ENCODE measurements around the gene MLF1.
A peak's percentile ranks its signal among the peaks of the same experiment; 100 is the strongest.
"Not testable (repeated sequence)": the region's sequence is repeated elsewhere in the genome, so short reads cannot be mapped to it uniquely, and the experiment has no call there.

MLF1 gene, protein sequence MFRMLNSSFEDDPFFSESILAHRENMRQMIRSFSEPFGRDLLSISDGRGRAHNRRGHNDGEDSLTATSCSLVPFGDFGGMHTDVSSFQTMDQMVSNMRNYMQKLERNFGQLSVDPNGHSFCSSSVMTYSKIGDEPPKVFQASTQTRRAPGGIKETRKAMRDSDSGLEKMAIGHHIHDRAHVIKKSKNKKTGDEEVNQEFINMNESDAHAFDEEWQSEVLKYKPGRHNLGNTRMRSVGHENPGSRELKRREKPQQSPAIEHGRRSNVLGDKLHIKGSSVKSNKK

DNA sequence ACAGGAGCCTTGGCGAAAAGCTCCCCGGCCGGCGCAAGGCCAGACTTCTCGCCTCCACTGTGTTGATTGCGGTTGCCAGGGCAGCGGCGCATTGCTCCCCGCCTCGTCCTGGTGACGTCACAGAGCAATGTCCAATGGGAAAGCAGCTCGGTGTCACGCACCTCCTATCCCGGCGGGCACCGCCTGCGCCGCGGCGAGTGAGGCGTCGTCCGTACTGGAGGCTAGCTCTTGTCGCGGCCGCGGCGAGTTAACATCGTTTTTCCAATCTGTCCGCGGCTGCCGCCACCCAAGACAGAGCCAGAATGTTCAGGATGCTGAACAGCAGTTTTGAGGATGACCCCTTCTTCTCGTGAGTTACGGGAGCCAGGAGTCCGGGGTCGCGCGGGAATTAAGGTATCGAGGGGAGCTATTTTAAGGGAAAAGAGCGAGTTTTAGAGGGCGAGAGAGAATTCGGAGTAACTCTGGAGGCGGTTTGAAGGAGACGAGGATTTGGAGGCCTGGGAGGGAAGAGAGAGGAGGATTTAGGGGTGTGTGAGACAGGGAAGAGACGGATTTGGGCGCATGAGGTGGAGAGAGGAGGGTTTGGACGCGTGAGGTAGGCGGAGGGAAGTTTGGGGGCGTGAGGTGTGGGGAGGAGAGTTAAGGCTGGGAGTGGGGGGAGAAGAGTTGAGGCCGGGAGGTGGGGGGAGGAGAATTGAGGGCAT lies at the start of gene MLF1:
TSS of gene MLF1 (plus strand) at position 196 of the 704 bp plus-strand sequence. CDS start at position 303, 107 bp downstream.
- DNase-seq = peak; percentile 93

- DNase-seq = no peak
Measured at GRCh38 chr3:158522221-158523136, 48.5 kb upstream of the MLF1 start.

DNA sequence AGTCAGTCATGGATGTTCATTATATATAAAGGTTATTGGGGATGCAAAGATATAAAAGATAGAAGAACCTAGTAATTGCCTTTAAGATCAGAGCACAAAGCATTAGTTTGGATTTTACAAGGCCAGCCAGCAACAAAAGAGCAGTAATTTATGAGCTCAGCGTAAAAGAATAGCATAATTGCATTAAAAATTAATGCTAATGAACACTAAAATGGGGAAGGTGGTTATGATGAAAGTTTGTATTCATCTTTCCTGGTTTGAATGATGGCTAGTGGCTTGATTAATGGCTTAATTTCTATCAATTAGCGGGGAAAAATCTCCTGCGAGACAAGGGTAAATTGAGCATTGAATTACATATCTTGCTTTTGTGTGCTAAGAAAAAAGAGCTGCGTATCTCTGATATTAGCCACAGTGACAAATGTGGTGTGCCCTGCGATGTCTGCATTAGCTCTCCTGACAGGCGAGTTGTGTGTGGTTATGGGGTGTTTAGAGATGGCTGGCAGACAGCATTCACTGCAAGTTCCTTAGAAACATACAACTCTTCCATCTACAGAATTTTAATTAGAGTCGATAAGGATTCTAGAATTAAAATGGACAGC lies 42.8 kb upstream of the MLF1 start:
- DNase-seq = no peak

DNA sequence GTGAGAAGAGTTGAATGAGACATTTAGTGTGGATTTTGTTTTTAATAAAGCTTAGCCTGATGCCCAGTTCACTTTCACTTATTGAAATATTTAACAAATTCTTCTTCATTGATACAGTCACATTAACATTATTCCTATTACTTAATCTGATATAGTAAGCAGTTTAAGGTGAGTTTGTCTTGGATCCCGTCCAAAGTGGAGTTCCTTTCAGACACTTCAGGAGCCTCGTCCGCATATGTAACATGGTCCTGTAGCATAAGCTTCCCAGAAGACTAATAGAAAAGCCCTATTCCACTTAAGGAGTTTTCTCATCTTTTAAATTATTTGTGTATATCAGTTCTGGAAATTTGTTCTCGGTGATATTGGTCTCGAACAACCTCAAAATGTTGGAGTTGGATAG lies 39.7 kb upstream of the MLF1 start:
- DNase-seq = no peak

- peak; percentile 83 for DNase-seq
Measured at GRCh38 chr3:158532099-158532734, 38.8 kb upstream of the MLF1 start.

DNA sequence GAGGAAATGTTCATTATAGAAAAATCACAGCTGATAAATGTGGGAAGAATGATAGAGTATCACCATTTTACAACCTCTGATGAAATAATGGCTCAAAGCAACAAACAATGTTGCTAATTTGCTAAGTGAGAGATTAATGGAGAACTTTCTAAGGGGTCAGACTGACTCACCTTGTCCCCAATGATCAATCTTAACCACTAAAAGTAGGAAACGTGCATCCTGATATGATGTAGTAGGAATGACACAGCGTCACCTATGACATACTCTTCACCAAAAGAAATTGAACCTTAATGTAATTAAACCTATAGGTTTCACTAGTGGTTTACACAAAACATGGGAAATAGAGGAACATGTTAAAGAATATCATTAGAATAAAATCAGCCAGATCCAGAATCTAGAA lies 35.1 kb upstream of the MLF1 start:
- no peak for DNase-seq

- DNase-seq = peak; percentile 88
Measured at GRCh38 chr3:158539414-158540014, 31.5 kb upstream of the MLF1 start.

DNA sequence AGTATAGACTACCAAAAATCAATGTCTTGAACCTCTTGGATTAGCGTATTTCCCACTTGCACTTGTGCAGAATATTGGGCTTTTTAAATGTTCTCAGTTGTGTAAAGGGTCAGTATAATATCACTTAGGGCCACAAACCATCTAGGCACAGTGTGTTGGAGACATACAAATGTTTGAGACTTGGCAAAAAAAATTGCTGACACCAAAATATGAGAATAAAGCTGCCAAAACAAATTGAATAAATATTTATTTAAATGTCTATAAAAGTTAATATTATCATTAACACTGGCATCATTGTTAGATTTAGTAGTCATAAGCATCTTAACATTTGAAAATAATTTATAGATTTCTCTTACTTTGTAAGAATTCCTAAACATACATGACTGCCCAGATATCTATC lies 30.9 kb upstream of the MLF1 start:
- DNase-seq = no peak

DNA sequence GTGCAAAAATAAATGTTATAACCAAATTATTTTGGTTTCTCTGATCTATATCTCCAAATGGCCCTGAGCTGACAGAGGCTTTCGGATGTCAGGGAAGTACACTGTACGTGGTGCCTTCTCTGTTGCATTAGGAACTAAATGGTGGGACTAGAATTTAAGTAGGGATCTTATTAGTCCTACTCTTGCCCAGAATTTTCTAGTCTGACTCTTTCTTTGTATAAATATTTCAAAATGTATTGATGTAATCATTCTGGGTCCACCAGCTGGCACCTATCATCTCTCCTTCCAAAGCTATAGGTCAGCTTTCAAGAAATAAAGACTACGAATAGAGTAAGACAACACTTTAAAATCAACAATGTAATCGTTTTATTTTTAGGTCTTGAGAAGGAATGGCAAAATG lies 22.3 kb upstream of the MLF1 start:
- no peak for DNase-seq

DNA sequence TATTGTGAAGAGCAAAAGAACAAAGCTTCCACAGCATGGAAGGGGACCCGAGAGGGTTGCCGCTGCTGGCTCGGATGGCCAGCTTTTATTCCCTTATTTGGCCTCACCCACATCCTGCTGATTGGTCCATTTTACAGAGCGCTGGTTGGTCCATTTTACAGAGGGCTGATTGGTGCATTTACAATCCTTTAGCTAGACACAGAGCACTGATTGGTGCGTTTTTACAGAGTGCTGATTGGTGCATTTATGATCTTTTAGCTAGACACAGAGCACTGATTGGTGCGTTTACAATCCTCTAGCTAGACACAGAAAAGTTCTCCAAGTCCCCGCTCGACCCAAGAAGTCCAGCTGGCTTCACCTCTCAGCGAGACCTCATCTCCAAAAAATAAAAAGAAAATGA lies 21.1 kb upstream of the MLF1 start:
- DNase-seq = not testable (repeated sequence)

GRCh38 chr3:158552124-158552523 lies 18.9 kb upstream of the MLF1 start:
- no peak for DNase-seq

GRCh38 chr3:158559504-158559903 lies 11.5 kb upstream of the MLF1 start:
- no peak for DNase-seq

- no peak for DNase-seq
Measured at GRCh38 chr3:158560979-158561378, 10.0 kb upstream of the MLF1 start.

- DNase-seq = no peak
Measured at GRCh38 chr3:158562674-158563073, 8.3 kb upstream of the MLF1 start.

DNA sequence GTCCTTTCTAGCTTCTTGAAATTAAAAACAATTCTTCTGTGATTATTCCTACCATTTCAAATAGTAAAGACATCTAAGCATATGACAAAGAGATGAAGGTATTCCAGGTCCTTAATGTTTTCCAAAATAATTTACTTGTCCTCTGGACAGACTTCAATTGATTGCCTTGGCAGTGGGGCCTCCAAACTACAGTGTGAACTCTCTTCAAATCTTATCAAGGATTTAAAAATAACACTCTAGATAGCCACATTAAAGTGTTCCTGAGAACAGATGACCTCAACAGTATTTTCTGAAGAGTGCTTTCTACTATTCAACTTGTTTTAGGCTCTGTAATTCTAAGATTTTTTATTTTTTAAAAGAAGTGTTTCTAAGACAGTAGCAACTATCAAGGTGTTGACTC lies 7.9 kb upstream of the MLF1 start:
- no peak for DNase-seq

GRCh38 chr3:158565076-158565475 lies 5.9 kb upstream of the MLF1 start:
- no peak for DNase-seq

DNA sequence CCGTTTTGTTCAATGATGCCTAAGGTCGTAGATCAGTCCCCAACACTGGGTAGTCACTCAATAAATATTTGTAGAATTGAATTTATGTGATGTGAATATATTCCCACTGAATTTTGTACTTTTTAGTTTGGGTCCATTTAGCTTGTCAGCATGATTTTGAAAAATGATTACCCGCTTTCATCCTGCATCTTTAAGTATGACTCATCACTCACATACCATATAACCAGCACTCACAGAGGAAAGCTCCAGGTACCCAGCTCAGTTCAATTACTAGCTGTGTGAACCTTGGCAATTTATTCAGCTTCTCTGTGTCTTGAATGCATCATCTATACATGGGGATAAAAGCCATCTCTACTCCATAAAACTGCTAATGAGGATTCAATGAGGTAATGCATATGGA lies 2.2 kb upstream of the MLF1 start:
- DNase-seq = no peak

GRCh38 chr3:158569794-158570193 lies 1.2 kb upstream of the MLF1 start:
- peak; percentile 44 for DNase-seq

GRCh38 chr3:158571969-158572765 lies 1.2 kb downstream of the MLF1 start:
- no peak for DNase-seq

- DNase-seq = no peak
Measured at GRCh38 chr3:158572766-158573060, 1.7 kb downstream of the MLF1 start.

DNA sequence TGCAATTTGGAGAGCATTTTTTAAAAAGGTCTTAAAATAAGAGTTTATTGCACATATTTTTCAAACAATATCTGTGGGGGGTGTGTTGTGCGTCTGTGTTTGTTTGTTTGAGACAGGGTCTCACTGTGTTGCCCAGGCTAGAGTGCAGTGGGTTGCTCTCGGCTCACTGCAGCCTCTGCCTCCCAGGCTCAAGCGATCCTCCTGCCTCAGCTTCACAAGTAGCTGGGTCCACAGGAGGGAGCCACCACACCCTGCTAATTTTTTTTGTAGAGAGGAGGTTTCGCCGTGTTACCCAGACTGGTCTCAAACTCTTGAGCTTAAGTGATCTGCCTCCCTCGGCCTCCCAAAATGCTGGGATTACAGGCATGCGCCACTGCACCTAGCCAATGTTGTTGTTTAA lies 2.7 kb downstream of the MLF1 start:
- DNase-seq = peak; percentile 9

- DNase-seq = no peak
Measured at GRCh38 chr3:158574646-158575045, 3.7 kb downstream of the MLF1 start.
